PC-9 (cell line): ENCODE measurements around the gene BCAR3. TPM values are rescaled to one million over a fixed set of nuclear protein-coding genes. Genes with fewer than 3 reads are reported as not detected.

Experiments
- BruUV-seq: library from RNA; stranded (reverse); fragments of 400-500 nt; replicated peaks from 2 replicates; lab custom pipeline; 2021; lab: Mats Ljungman, UMichigan
- CTCF ChIA-PET: fragments of 300-600 bp; sonication (Branson Sonifier 250); formaldehyde crosslinking; loops from one replicate; lab custom pipeline; 2022; ENCODE audit warnings: antibody characterized with exemption; lab: Charles Lee
- POLR2A ChIA-PET: fragments of 300-600 bp; sonication (Branson Sonifier 250); formaldehyde crosslinking; loops from one replicate; lab custom pipeline; 2022; ENCODE audit warnings: antibody characterized with exemption; ENCODE audit not compliant: unreplicated experiment; lab: Charles Lee
- DNase-seq, 2 experiments: peaks; one replicate each; pipeline versions ENCODE4 v3.0.0 to v3.0.0-alpha.2; 2015 to 2022; ENCODE audit warnings: mixed read lengths in 1 of 2
- H2AFZ ChIP-seq: fragments of 200-600 bp; sonication (generic); 2 replicates; pipeline ENCODE4 v1.8.1; 2017; ENCODE audit warnings: antibody characterized with exemption
- H3F3A ChIP-seq: fragments of 200-600 bp; sonication (generic); 2 replicates; pipeline ENCODE4 v1.8.1; 2017; ENCODE audit warnings: antibody characterized with exemption, mild to moderate bottlenecking, low read depth; ENCODE audit not compliant: insufficient read depth
- H3K27ac ChIP-seq: fragments of 200-600 bp; sonication (generic); 2 replicates; pipeline ENCODE4 v1.6.1; 2016; ENCODE audit warnings: mixed run types
- H3K27me3 ChIP-seq: fragments of 200-600 bp; sonication (generic); 2 replicates; pipeline ENCODE4 v1.6.1; 2016; ENCODE audit warnings: low read depth, mixed run types; ENCODE audit not compliant: insufficient read depth
- H3K36me3 ChIP-seq: fragments of 200-600 bp; sonication (generic); 2 replicates; pipeline ENCODE4 v1.6.1; 2016; ENCODE audit warnings: low read depth, mixed run types
- H3K4me1 ChIP-seq: fragments of 200-600 bp; sonication (generic); replicated peaks from 2 replicates; pipeline ENCODE4 v1.6.1; 2016; ENCODE audit warnings: mixed run types; ENCODE audit not compliant: insufficient read depth
- H3K4me2 ChIP-seq: fragments of 200-600 bp; sonication (generic); 2 replicates; pipeline ENCODE4 v1.6.1; 2017; ENCODE audit warnings: mixed run types
- H3K4me3 ChIP-seq: fragments of 200-600 bp; sonication (generic); 2 replicates; pipeline ENCODE4 v1.6.1; 2016; ENCODE audit warnings: mixed run types
- H3K79me2 ChIP-seq: fragments of 200-600 bp; sonication (generic); 2 replicates; pipeline ENCODE4 v1.6.1; 2017; ENCODE audit warnings: low read depth, mixed run types
- H3K9me2 ChIP-seq: fragments of 200-600 bp; sonication (generic); 2 replicates; pipeline ENCODE4 v1.8.1; 2017; ENCODE audit warnings: mild to moderate bottlenecking; ENCODE audit not compliant: insufficient read depth
- H3K9me3 ChIP-seq: fragments of 200-600 bp; sonication (generic); 2 replicates; pipeline ENCODE4 v1.8.1; 2016; ENCODE audit warnings: low read depth; ENCODE audit not compliant: insufficient read depth
- H4K20me1 ChIP-seq: fragments of 200-600 bp; sonication (generic); 2 replicates; pipeline ENCODE4 v1.8.1; 2017; ENCODE audit not compliant: insufficient read depth
- EZH2 ChIP-seq: fragments of 200-600 bp; sonication (generic); IDR thresholded peaks from 2 replicates; pipeline ENCODE4 v1.8.0; 2017; ENCODE audit warnings: antibody characterized with exemption, low read depth
- intact Hi-C: fragments of 100-400 bp; cut with micrococcal nuclease; formaldehyde crosslinking; loops from one replicate; pipeline ENCODE4 v1.10.0; 2022; ENCODE audit not compliant: unreplicated experiment
- total RNA-seq: library from RNA; stranded (reverse); gene quantifications from 2 replicates; pipeline ENCODE4 v1.2.3, GENCODE V29; 2021
- TF ChIP-seq, protein P1 (sequence below): fragments of 200-600 bp; sonication (generic); conservative IDR thresholded peaks from 2 replicates; pipeline ENCODE4 v1.6.1; 2017; ENCODE audit warnings: mixed run types, antibody characterized with exemption, mild to moderate bottlenecking, moderate library complexity

The BCAR3 gene
- total RNA-seq, 1 experiment from 2014 or later: 70.0 TPM

DNA sequence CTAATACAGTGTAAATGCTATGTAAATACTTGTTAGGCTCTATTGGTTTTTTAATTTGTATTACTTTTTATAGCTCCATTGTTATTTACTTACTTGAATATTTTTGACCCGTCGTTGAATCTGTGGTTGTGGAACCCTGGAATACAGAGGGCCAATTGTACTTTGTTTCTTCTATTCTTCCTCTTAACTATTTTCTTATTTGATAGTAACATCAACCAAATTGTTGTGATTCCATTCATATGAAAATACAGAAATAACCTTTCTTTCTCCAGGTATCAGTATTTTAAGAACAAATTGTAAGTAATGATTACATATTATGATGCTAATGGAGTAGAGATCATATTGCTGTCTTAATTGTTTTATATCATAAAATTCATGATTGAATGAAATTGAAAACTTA is 160.0 kb downstream of the BCAR3 start:
- H3K27me3 ChIP-seq: no peaks in the 10 kb centered on the region
- H3K36me3 ChIP-seq: peaks cover 15% of the 10 kb centered on the region; the same call in 1 of the 2 replicates
- ChIA-PET CTCF (no interaction called here), POLR2A (no interaction called here)
- peaks cover 36% of the 10 kb centered on the region for H3F3A ChIP-seq
- TF ChIP-seq, protein P1, sequence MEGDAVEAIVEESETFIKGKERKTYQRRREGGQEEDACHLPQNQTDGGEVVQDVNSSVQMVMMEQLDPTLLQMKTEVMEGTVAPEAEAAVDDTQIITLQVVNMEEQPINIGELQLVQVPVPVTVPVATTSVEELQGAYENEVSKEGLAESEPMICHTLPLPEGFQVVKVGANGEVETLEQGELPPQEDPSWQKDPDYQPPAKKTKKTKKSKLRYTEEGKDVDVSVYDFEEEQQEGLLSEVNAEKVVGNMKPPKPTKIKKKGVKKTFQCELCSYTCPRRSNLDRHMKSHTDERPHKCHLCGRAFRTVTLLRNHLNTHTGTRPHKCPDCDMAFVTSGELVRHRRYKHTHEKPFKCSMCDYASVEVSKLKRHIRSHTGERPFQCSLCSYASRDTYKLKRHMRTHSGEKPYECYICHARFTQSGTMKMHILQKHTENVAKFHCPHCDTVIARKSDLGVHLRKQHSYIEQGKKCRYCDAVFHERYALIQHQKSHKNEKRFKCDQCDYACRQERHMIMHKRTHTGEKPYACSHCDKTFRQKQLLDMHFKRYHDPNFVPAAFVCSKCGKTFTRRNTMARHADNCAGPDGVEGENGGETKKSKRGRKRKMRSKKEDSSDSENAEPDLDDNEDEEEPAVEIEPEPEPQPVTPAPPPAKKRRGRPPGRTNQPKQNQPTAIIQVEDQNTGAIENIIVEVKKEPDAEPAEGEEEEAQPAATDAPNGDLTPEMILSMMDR: no peak
- no peak for TF ChIP-seq EZH2
- intact Hi-C loops: no loop called here
- H3K4me2 ChIP-seq: no peak overlapping the region
- H3K9me3 ChIP-seq: no peaks in the 10 kb centered on the region
- H3K9me2 ChIP-seq: peaks cover 3% of the 10 kb centered on the region
- no TSS peak for BruUV-seq
- H4K20me1 ChIP-seq: 0 out of 2 replicates have a peak, but pooled peaks cover 4% of the 10 kb centered on the region
- H3K4me3 ChIP-seq: no peak overlapping the region
- H3K4me1 ChIP-seq: peaks cover 26% of the 10 kb centered on the region
- no peak overlapping the region for H3K27ac ChIP-seq
- H3K79me2 ChIP-seq: peaks cover 23% of the 10 kb centered on the region; the same call in 1 of the 2 replicates
- DNase-seq: no peak
- no peak overlapping the region for H2AFZ ChIP-seq

DNA sequence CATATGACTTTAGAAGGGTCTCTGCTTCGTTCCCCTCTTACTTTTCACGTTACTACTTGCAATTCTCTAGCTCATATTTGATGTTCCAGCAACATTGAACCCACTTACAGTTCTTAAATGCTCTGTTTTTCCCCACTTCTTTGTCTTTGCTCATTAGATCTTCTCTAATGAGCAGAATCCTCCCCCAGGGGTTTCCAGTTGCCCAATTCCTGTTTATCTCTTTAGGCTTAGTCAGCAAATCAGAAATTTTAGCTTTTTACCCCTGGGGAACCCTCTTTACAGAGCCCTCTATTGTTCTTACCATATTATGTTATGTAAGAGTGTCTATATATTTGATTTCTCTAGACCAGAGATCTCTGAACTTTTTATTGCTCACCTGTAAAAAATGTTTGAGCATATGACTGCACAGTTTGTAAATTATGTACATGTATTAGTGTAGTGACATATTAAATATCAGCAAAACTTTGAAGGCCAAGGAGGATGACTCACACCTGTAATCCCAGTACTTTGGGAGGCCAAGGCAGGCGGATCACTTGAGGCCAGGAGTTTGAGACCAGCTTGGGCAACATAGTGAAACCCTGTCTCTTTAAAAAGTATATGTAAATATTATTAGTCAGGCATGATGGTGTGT is 162.3 kb downstream of the BCAR3 start:
- H3K27me3 ChIP-seq: no peaks in the 10 kb centered on the region
- H2AFZ ChIP-seq: no peak overlapping the region
- H3K9me2 ChIP-seq: peaks cover 3% of the 10 kb centered on the region
- intact Hi-C loops: no loop called here
- peaks cover 26% of the 10 kb centered on the region for H3K4me1 ChIP-seq
- 0 out of 2 replicates have a peak, but pooled peaks cover 4% of the 10 kb centered on the region for H4K20me1 ChIP-seq
- H3K27ac ChIP-seq: peak overlapping the region; percentile 56
- no peaks in the 10 kb centered on the region for H3K9me3 ChIP-seq
- H3F3A ChIP-seq: peaks cover 36% of the 10 kb centered on the region
- ChIA-PET CTCF (no interaction called here), POLR2A (interaction anchor here (0.5 to 0.6 kb wide), 3 partner anchors 106 to 608 kb away, joined by 3 to 6 read pairs (median 4); no protein-coding TSS in a partner anchor)
- H3K4me2 ChIP-seq: peak overlapping the region; percentile 9; the same call in 1 of the 2 replicates
- DNase-seq: peak in 1 of 2 experiments; percentile 87
- peaks cover 10% of the 10 kb centered on the region; the same call in 1 of the 2 replicates for H3K36me3 ChIP-seq
- no TSS peak for BruUV-seq
- TF ChIP-seq, protein P1: no peak
- TF ChIP-seq EZH2: no peak
- H3K4me3 ChIP-seq: no peak overlapping the region
- H3K79me2 ChIP-seq: peaks cover 23% of the 10 kb centered on the region; the same call in 1 of the 2 replicates

DNA sequence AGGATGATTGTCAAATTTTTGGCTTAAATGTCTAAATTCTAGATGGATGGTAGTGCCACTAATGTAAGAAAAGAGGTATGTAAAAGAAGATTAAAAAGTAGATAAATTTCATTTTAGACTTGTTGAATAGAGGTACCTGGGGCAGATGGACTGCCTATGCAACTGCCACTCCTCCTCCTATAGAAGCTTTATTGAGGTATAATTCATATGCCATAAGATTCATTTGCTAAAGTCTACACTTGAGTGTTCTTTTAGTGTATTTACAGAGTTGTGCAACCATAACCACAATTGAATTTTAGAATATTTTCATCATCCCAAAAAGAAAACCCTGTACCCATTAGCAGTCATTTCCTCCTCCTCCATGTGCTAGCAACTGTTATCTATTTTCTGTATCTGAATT is 163.1 kb downstream of the BCAR3 start:
- no peaks in the 10 kb centered on the region for H3K9me3 ChIP-seq
- H3K27ac ChIP-seq: peak overlapping the region; percentile 56
- peaks cover 10% of the 10 kb centered on the region; the same call in 1 of the 2 replicates for H3K36me3 ChIP-seq
- no TSS peak for BruUV-seq
- peaks cover 34% of the 10 kb centered on the region for H3F3A ChIP-seq
- no peak for DNase-seq
- 0 out of 2 replicates have a peak, but pooled peaks cover 4% of the 10 kb centered on the region for H4K20me1 ChIP-seq
- no peaks in the 10 kb centered on the region for H3K27me3 ChIP-seq
- intact Hi-C loops: no loop called here
- peaks cover 26% of the 10 kb centered on the region for H3K4me1 ChIP-seq
- CTCF ChIA-PET: no interaction called here
- H3K4me2 ChIP-seq: no peak overlapping the region
- TF ChIP-seq EZH2: no peak
- TF ChIP-seq, protein P1: no peak
- peaks cover 23% of the 10 kb centered on the region; the same call in 1 of the 2 replicates for H3K79me2 ChIP-seq
- no peak overlapping the region for H3K4me3 ChIP-seq
- no peak overlapping the region for H2AFZ ChIP-seq
- H3K9me2 ChIP-seq: peaks cover 3% of the 10 kb centered on the region
- POLR2A ChIA-PET: interaction anchor here (0.5 kb wide), 1 partner anchor 607 kb away, joined by 4 read pairs; no protein-coding TSS in a partner anchor
